Right forelimb (tissue), 1 donor: ENCODE data around the gene ITPRID2.

ENCODE experiments used
- DNase-seq: peaks from one replicate; pipeline ENCODE4 v3.0.0-alpha.2; 2018

The ITPRID2 gene

DNA sequence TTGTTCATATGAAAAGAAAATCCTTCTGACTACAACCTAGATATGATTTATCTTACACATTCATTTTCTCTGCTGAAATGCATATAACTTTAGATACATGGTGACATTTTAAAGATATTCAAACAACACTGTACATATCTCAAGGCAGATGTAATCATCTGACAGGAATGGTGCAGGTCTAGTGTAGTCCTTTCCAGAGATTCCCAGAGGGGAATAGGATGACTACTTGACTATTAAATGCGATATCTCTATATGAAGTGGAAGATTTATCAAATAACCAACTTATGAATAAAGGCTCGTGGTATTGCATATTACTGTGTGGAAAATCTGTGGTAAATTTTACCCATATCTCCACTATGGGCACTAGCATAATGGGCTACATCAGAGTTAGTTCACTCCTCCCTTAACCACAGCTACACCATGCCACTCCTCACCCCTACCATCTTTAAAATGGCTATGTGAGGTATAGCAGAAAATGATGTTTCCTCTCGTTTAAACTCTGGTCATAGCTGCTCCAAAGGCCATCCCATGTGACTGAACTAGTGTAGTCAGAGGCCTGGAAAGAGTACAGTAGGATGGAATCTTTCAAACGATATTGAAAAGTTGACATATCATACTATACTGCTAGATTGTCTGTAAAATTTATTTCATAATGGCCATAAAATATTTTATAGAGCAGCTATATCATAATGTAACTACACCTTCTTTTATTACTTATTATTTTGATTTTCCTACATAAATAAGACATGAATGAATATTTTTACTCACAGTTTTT, 9.1 kb upstream of the ITPRID2 start:
- DNase-seq: no peak

GRCh38 chr2:181884601-181885000, 6.9 kb upstream of the ITPRID2 start:
- no peak for DNase-seq

- DNase-seq: no peak
Measured at GRCh38 chr2:181885096-181885495, 6.4 kb upstream of the ITPRID2 start.

DNA sequence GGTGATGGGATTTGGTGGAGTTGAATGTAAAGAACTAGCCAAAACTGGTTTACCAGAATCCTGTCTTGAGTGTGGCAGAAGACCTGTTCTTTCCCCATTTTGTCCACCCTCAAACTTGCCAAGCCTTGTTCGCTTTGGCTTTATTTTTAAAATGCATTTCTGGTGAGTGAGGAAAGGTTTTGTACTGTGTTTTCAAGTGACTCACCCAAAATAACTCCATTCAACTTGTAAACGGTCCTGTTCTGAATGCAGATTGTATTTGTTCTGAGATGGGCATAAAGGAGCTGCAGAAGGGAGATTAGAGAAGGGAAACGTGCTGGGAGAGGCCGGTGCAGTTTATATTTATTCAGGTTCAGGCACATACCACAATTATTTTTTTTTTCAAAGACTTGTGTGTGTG, 5.3 kb upstream of the ITPRID2 start:
- DNase-seq: no peak

- no peak for DNase-seq
Measured at GRCh38 chr2:181887045-181887444, 4.5 kb upstream of the ITPRID2 start.

- DNase-seq: no peak
Measured at GRCh38 chr2:181889776-181890175, 1.8 kb upstream of the ITPRID2 start.

DNA sequence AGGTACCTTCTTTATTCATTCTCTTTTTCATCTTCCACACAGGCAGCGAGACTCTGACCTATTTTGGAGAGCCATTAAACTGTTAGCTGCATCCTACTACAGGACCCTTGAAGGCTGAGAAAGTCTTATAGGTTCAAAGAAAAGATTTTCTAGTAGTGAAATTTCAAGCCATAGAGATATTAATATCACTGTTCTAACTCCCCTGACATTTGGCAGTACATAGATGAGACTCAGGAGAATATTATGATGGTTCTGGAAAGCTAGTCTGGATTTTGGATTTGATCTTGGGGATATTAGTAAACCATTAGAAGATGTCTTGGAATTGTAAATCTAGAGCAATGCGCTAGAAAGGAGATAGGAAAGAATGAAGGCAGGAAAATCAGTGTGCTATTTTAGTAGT, 1.3 kb upstream of the ITPRID2 start:
- no peak for DNase-seq

DNA sequence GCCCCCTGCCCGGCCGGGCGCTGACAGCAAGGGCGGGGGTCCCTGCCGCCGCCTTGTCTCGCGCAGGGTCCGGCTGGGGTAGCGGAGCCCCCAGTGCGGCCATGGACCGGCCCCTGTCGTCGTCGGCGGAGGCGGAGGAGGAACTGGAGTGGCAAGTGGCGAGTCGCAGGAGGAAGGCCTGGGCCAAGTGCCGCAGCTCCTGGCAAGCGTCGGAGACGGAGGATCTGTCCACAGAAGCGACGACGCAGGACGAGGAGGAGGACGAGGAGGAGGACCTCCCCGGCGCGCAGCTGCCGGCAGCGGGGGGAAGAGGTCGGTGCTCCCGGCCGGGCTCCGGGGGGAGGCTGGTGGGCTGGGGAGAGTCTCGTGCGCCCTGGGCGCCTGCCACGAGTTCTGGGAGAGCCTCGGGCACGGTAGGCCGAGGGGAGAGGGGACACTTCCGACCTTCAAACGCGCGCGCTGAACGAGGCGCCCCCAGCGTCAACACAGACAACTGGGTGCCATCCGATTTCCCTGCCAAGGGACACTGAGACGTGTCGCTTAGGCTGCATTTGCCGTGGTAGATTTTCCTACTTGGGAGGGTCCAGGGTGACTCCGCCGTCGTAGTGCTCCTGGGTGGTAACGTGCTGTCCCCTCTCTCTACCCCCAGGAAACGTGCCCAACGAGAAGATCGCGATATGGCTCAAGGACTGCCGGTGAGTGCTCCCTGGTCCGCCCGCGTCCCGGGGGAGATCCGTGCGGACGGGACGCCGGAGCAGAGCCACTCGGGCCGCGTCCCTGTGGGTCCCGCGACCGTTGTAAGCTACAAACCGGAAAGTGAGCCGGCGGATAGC, 652 bp downstream of the ITPRID2 start:
- peak; percentile 87 for DNase-seq

GRCh38 chr2:181892799-181893435, 1.4 kb downstream of the ITPRID2 start:
- no peak for DNase-seq

GRCh38 chr2:181894381-181894780, 2.9 kb downstream of the ITPRID2 start:
- DNase-seq: no peak

- no peak for DNase-seq
Measured at GRCh38 chr2:181895818-181896217, 4.3 kb downstream of the ITPRID2 start.

GRCh38 chr2:181896286-181896685, 4.8 kb downstream of the ITPRID2 start:
- DNase-seq: no peak

- no peak for DNase-seq
Measured at GRCh38 chr2:181900007-181900651, 8.6 kb downstream of the ITPRID2 start.

GRCh38 chr2:181902625-181903024, 11.1 kb downstream of the ITPRID2 start:
- DNase-seq: no peak

DNA sequence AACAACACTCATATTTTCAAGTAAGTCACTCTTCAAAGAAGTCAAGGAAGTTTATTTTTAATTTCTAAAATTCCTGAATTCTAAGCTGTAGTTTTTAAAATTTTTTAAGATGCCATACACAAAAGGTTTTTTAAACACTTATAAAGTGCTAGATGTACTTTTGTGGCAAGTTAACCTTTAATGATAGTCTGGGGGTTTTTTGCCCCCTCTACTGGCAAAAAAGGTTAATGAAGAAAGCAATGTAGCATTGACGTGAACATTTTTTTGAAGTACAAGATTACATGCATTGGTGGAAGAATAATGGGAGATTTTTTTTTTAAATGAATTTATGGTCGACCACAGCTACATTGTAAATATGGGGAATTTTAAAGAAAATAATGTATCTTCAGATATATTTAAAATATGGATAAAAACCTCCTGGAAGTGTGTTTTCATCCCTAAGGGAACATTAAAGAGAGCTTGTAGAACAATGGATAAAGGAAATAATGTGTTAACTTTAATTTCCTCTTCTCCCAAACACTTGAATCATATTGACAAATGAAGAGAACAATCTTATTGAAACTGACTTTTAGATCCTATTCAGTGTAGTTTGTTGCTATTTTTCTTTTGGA, 12.6 kb downstream of the ITPRID2 start:
- DNase-seq: no peak

DNA sequence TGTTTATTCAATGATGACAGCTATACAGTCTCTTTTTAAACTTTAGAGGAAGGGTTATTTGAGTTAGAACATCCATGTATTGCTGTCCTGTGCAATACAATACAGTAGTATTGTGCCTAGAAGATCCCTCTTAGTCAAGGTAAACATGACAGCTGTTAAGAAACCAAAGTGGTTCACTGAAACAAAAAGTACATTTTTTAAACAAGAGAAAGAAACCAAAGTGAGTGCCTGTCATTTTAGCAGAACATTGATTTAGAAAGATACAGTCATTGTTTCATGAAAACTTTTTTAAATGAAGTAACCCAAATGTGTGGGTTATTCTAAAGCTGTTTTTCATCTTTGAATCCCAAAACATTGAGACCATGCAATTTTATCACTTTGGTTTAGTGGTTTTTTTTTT, 15.5 kb downstream of the ITPRID2 start:
- DNase-seq: no peak

GRCh38 chr2:181907635-181908034, 16.1 kb downstream of the ITPRID2 start:
- DNase-seq: no peak

GRCh38 chr2:181910028-181910831, 18.7 kb downstream of the ITPRID2 start:
- DNase-seq: no peak

DNA sequence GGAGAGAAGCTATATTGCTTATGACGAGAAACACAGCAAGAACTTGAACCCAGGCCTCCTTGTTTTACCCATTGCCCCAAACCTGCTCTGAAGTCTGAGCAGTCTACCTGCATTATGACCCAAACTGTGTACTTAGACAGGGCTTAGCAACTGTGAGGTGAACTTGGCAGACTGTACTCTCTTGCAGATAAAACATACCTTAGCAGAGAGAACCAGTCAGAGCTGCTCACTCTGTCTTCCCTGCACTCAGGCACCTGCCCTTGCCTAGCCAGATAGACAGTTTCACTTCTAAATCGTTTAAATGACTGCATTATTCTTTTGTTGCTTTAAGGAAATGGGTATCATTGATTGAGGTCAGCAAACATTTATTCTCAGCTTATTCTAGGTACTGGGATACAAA, 20.3 kb downstream of the ITPRID2 start:
- DNase-seq: no peak

- no peak for DNase-seq
Measured at GRCh38 chr2:181915102-181915501, 23.6 kb downstream of the ITPRID2 start.

- DNase-seq: no peak
Measured at GRCh38 chr2:181916726-181917718, 25.5 kb downstream of the ITPRID2 start.
